Naive thymus-derived CD8-positive, alpha-beta T cell (primary cell): ENCODE results near the gene EXTL1. TPM values are rescaled to one million over a fixed set of nuclear protein-coding genes. Genes with fewer than 3 reads are reported as not detected.
A peak's percentile ranks its signal among the peaks of the same experiment; 100 is the strongest.

Experiments used
- ATAC-seq, 2 donors: fragments of 150-1000 bp; cut with Tn5 transposase in 1 of 2; sonication (Bioruptor Pico), chemical (Tn5 transposase) in 1 of 2; 1 replicate in 1 of 2; 2 replicates in 1 of 2; pipeline ENCODE4 v1.10.0; 2021; ENCODE audit warnings: mild to moderate bottlenecking in 2 of 2, moderate library complexity in 2 of 2
- POLR2A ChIA-PET: fragments of 350-600 bp; sonication (Branson Sonifier 250); formaldehyde crosslinking; loops from one replicate; lab custom pipeline; 2021; ENCODE audit warnings: antibody characterized with exemption; lab: Charles Lee
- DNase-seq, 10 donors: peaks; one replicate each; pipeline versions ENCODE4 v3.0.0 to v3.0.0-alpha.2; 2020 to 2022
- H3K27ac Mint-ChIP-seq, 10 donors: one replicate each; pipeline ENCODE4 v1.8.0; 2020 to 2022; ENCODE audit warnings: mild to moderate bottlenecking in 10 of 10, mixed read lengths in 10 of 10, moderate library complexity in 4 of 10, inconsistent platforms in 1 of 10
- H3K27me3 Mint-ChIP-seq, 5 donors: one replicate each; pipeline ENCODE4 v1.8.0; 2021 to 2022; ENCODE audit warnings: mixed read lengths in 5 of 5
- H3K36me3 Mint-ChIP-seq, 3 donors: one replicate each; pipeline ENCODE4 v1.8.0; 2020 to 2022; ENCODE audit warnings: mixed read lengths in 3 of 3, mild to moderate bottlenecking in 2 of 3, inconsistent platforms in 1 of 3
- H3K4me1 Mint-ChIP-seq, 4 donors: one replicate each; pipeline ENCODE4 v1.8.0; 2021 to 2022; ENCODE audit warnings: mixed read lengths in 4 of 4
- H3K4me3 Mint-ChIP-seq, 10 donors: one replicate each; pipeline ENCODE4 v1.8.0; 2020 to 2022; ENCODE audit warnings: mild to moderate bottlenecking in 10 of 10, mixed read lengths in 10 of 10, moderate library complexity in 6 of 10, inconsistent platforms in 1 of 10
- H3K9me3 Mint-ChIP-seq, 9 donors: one replicate each; pipeline ENCODE4 v1.8.0; 2020 to 2022; ENCODE audit warnings: mixed read lengths in 9 of 9, mild to moderate bottlenecking in 3 of 9, inconsistent platforms in 1 of 9, moderate library complexity in 1 of 9
- polyA plus RNA-seq, 3 donors: library from polyadenylated mRNA; unstranded; fragments of 300-500 nt; fragmentation: Illumina TruSeq; gene quantifications; one replicate each; pipeline ENCODE4 v1.2.3, GENCODE V29; 2021
- total RNA-seq, 8 experiments: library from RNA in 2 of 8; stranded (reverse) in 2 of 8; gene quantifications; one replicate each; pipeline ENCODE4 v1.2.3 and lab custom pipeline; 2021 to 2026

The EXTL1 gene
- total and polyA plus RNA-seq, 5 experiments from 2014 or later, result 0.19 to 0.26 TPM; not detected in 3

GRCh38 chr1:25997828-25998761 lies 23.5 kb upstream of the EXTL1 start, which contains the start of gene PAFAH2:
Gene PAFAH2 (minus strand): TSS chr1:25998063. CDS start chr1:25990816, 7,247 bp downstream.
- peak; percentile 95 to 97 for ATAC-seq
- H3K27ac Mint-ChIP-seq, result peak within 1 kb of the TSS; percentile 96 to 100 (median 99)

GRCh38 chr1:25999041-25999800 lies 22.4 kb upstream of the EXTL1 start:
- Mint-ChIP-seq H3K9me3 (no peaks in the 10 kb centered on the region), H3K4me1 (peaks cover 14 to 29% (median 27%) of the 10 kb centered on the region in 4 donors), H3K36me3 (no peaks in the 10 kb centered on the region), H3K27me3 (peaks cover 0 to 1% (median 0%) of the 10 kb centered on the region in 5 donors), H3K27ac (peak overlapping the region in 4 of 10 donors; percentile 37 to 98 (median 76)), H3K4me3 (peak overlapping the region in 2 of 10 donors; percentile 28 to 97)
- no peak for DNase-seq
- no peak for ATAC-seq
- POLR2A ChIA-PET, result interaction anchor here (0.6 to 7.4 kb wide), 5 partner anchors 11 to 399 kb away, joined by 3 to 97 read pairs (median 3); no protein-coding TSS in a partner anchor

More at GRCh38 chr1:25997828-25998761, 23.5 kb upstream of the EXTL1 start, which contains the start of gene PAFAH2:
- peaks cover 18 to 41% (median 36%) of the 10 kb centered on the region in 4 donors for H3K4me1 Mint-ChIP-seq
- H3K9me3 Mint-ChIP-seq, result no peaks in the 10 kb centered on the region
- H3K4me3 Mint-ChIP-seq, result peak within 1 kb of the TSS; percentile 92 to 98 (median 97)
- peak; percentile 89 to 99 (median 96) for DNase-seq
- no peaks in the 10 kb centered on the region for H3K27me3 Mint-ChIP-seq
- H3K36me3 Mint-ChIP-seq, result no peaks in the 10 kb centered on the region
- POLR2A ChIA-PET, result interaction anchor here (0.9 to 7.4 kb wide), 15 partner anchors 10 to 750 kb away, joined by 3 to 97 read pairs (median 6); partner anchors contain the start of genes MTFR1L, PAQR7, RSRP1 and STMN1

- POLR2A ChIA-PET, result no interaction called here
Measured at GRCh38 chr1:26003262-26003661, 18.3 kb upstream of the EXTL1 start.

GRCh38 chr1:26003756-26004155 lies 17.8 kb upstream of the EXTL1 start:
- Mint-ChIP-seq H3K4me1 (peaks cover 0 to 5% (median 2%) of the 10 kb centered on the region in 4 donors), H3K4me3 (no peak overlapping the region), H3K27me3 (peaks cover 0 to 7% (median 4%) of the 10 kb centered on the region in 5 donors), H3K9me3 (no peaks in the 10 kb centered on the region), H3K27ac (peak overlapping the region in 2 of 10 donors; percentile 16 to 74), H3K36me3 (no peaks in the 10 kb centered on the region)
- POLR2A ChIA-PET, result no interaction called here
- ATAC-seq, result no peak
- no peak for DNase-seq

More at GRCh38 chr1:26003262-26003661, 18.3 kb upstream of the EXTL1 start:
- Mint-ChIP-seq H3K4me1 (peaks cover 3 to 7% (median 5%) of the 10 kb centered on the region in 4 donors), H3K9me3 (no peaks in the 10 kb centered on the region), H3K4me3 (no peak overlapping the region), H3K27ac (no peak overlapping the region), H3K36me3 (no peaks in the 10 kb centered on the region), H3K27me3 (peaks cover 0 to 7% (median 4%) of the 10 kb centered on the region in 5 donors)
- ATAC-seq, result no peak
- DNase-seq, result no peak

- no peak for ATAC-seq
- DNase-seq, result no peak
- Mint-ChIP-seq H3K4me3 (no peak overlapping the region), H3K27ac (peak overlapping the region in 1 of 10 donors; percentile 20), H3K4me1 (peaks cover 0 to 6% (median 2%) of the 10 kb centered on the region in 4 donors), H3K27me3 (peaks cover 0 to 7% (median 4%) of the 10 kb centered on the region in 5 donors), H3K9me3 (no peaks in the 10 kb centered on the region), H3K36me3 (no peaks in the 10 kb centered on the region)
- POLR2A ChIA-PET, result no interaction called here
Measured at GRCh38 chr1:26005434-26006105, 16.0 kb upstream of the EXTL1 start.

GRCh38 chr1:26006710-26007109 lies 14.9 kb upstream of the EXTL1 start:
- Mint-ChIP-seq H3K27ac (no peak overlapping the region), H3K36me3 (no peaks in the 10 kb centered on the region)

GRCh38 chr1:26009796-26010447 lies 11.7 kb upstream of the EXTL1 start:
- ATAC-seq (no peak), DNase-seq (peak in 1 of 10 donors; percentile 31)
- Mint-ChIP-seq H3K9me3 (no peaks in the 10 kb centered on the region), H3K4me1 (peaks cover 0 to 2% (median 0%) of the 10 kb centered on the region in 4 donors), H3K27ac (no peak overlapping the region), H3K4me3 (no peak overlapping the region), H3K27me3 (peaks cover 0 to 7% (median 0%) of the 10 kb centered on the region in 5 donors), H3K36me3 (no peaks in the 10 kb centered on the region)
- POLR2A ChIA-PET, result no interaction called here

More at GRCh38 chr1:26006710-26007109, 14.9 kb upstream of the EXTL1 start:
- DNase-seq (no peak), ATAC-seq (no peak)
- Mint-ChIP-seq H3K4me1 (peaks cover 0 to 6% (median 2%) of the 10 kb centered on the region in 4 donors), H3K9me3 (no peaks in the 10 kb centered on the region), H3K4me3 (no peak overlapping the region), H3K27me3 (peaks cover 0 to 7% (median 4%) of the 10 kb centered on the region in 5 donors)
- POLR2A ChIA-PET, result no interaction called here

- Mint-ChIP-seq H3K27ac (peak overlapping the region in 2 of 10 donors; percentile 7 to 47), H3K4me3 (no peak overlapping the region)
Measured at GRCh38 chr1:26010825-26011224, 10.8 kb upstream of the EXTL1 start.

GRCh38 chr1:26012864-26013263 lies 8.7 kb upstream of the EXTL1 start:
- no peak overlapping the region for H3K4me3 Mint-ChIP-seq
- no peaks in the 10 kb centered on the region for H3K9me3 Mint-ChIP-seq
- peak in 1 of 10 donors; percentile 23 for DNase-seq
- ATAC-seq, result no peak
- H3K36me3 Mint-ChIP-seq, result no peaks in the 10 kb centered on the region
- H3K4me1 Mint-ChIP-seq, result peaks cover 12 to 15% (median 13%) of the 10 kb centered on the region in 4 donors
- POLR2A ChIA-PET, result no interaction called here
- no peaks in the 10 kb centered on the region for H3K27me3 Mint-ChIP-seq
- H3K27ac Mint-ChIP-seq, result no peak overlapping the region

More at GRCh38 chr1:26010825-26011224, 10.8 kb upstream of the EXTL1 start:
- POLR2A ChIA-PET, result no interaction called here
- Mint-ChIP-seq H3K27me3 (peaks cover 0 to 7% (median 0%) of the 10 kb centered on the region in 5 donors), H3K4me1 (peaks cover 0 to 2% (median 0%) of the 10 kb centered on the region in 4 donors), H3K36me3 (no peaks in the 10 kb centered on the region), H3K9me3 (no peaks in the 10 kb centered on the region)
- DNase-seq, result peak in 1 of 10 donors; percentile 14
- ATAC-seq, result no peak

GRCh38 chr1:26014179-26014578 lies 7.4 kb upstream of the EXTL1 start:
- Mint-ChIP-seq H3K36me3 (no peaks in the 10 kb centered on the region), H3K9me3 (no peaks in the 10 kb centered on the region), H3K27ac (no peak overlapping the region), H3K4me3 (no peak overlapping the region), H3K27me3 (no peaks in the 10 kb centered on the region), H3K4me1 (peaks cover 12 to 17% (median 15%) of the 10 kb centered on the region in 4 donors)
- ATAC-seq (no peak), DNase-seq (no peak)
- POLR2A ChIA-PET, result no interaction called here

GRCh38 chr1:26015358-26015757 lies 6.2 kb upstream of the EXTL1 start:
- no peaks in the 10 kb centered on the region for H3K36me3 Mint-ChIP-seq
- peak in 1 of 10 donors; percentile 19 for DNase-seq
- no peak overlapping the region for H3K4me3 Mint-ChIP-seq
- no peaks in the 10 kb centered on the region for H3K9me3 Mint-ChIP-seq
- peaks cover 12 to 26% (median 22%) of the 10 kb centered on the region in 4 donors for H3K4me1 Mint-ChIP-seq
- H3K27ac Mint-ChIP-seq, result no peak overlapping the region
- ATAC-seq, result no peak
- no peaks in the 10 kb centered on the region for H3K27me3 Mint-ChIP-seq
- POLR2A ChIA-PET, result no interaction called here
